Measurements from ENCODE around the gene IFNL4.

Gene IFNL4

GRCh38 chr19:39248806-39249205 lies at the start of gene IFNL4:
Gene IFNL4, minus strand, starts transcription at chr19:39248856.
- Histone ChIP-seq H3K4me1 (ENCODE audit: insufficient read depth, insufficient read length) (peaks cover 2% of the 10 kb centered on the region), H3K9me3 (ENCODE audit: insufficient read depth, low read length) (no peaks in the 10 kb centered on the region), H3K4me3 (ENCODE audit: insufficient read length, low read depth) (no peak within 1 kb of the TSS), H3K9ac (ENCODE audit: insufficient read length, low read depth) (no peak within 1 kb of the TSS), H3K36me3 (ENCODE audit: insufficient read depth, insufficient read length, low read length) (no peaks in the 10 kb centered on the region), H3K27me3 (ENCODE audit: insufficient read depth, insufficient read length) (peaks cover 4% of the 10 kb centered on the region)
- TF ChIP-seq SUZ12 (IDR thresholded peaks at IDR 0.05; ENCODE audit: extremely low read depth, insufficient read depth, insufficient read length) (no peak), YY1 (IDR thresholded peaks at IDR 0.05; ENCODE audit: insufficient read depth, insufficient read length) (no peak), ZNF274 (IDR thresholded peaks at IDR 0.05; ENCODE audit: low read depth, low read length) (no peak)
- DNase-seq (ENCODE audit: low read depth, low spot score), result no peak

- TF ChIP-seq YY1 (IDR thresholded peaks at IDR 0.05; ENCODE audit: insufficient read depth, insufficient read length) (no peak), SUZ12 (IDR thresholded peaks at IDR 0.05; ENCODE audit: extremely low read depth, insufficient read depth, insufficient read length) (no peak), ZNF274 (IDR thresholded peaks at IDR 0.05; ENCODE audit: low read depth, low read length) (no peak)
- H3K9ac ChIP-seq (ENCODE audit: insufficient read length, low read depth), result no peak overlapping the region
Observed at GRCh38 chr19:39297931-39298634, 49.4 kb upstream of the IFNL4 start.

GRCh38 chr19:39296906-39297305 lies 48.2 kb upstream of the IFNL4 start:
- TF ChIP-seq ZNF274 (IDR thresholded peaks at IDR 0.05; ENCODE audit: low read depth, low read length), result no peak
- no peak for TF ChIP-seq YY1 (IDR thresholded peaks at IDR 0.05; ENCODE audit: insufficient read depth, insufficient read length)
- TF ChIP-seq SUZ12 (IDR thresholded peaks at IDR 0.05; ENCODE audit: extremely low read depth, insufficient read depth, insufficient read length), result no peak
- no peak for DNase-seq (ENCODE audit: low read depth, low spot score)

More at GRCh38 chr19:39297931-39298634, 49.4 kb upstream of the IFNL4 start:
- Histone ChIP-seq H3K4me3 (ENCODE audit: insufficient read length, low read depth) (no peak overlapping the region), H3K36me3 (ENCODE audit: insufficient read depth, insufficient read length, low read length) (no peaks in the 10 kb centered on the region), H3K27me3 (ENCODE audit: insufficient read depth, insufficient read length) (no peaks in the 10 kb centered on the region), H3K4me1 (ENCODE audit: insufficient read depth, insufficient read length) (peaks cover 3% of the 10 kb centered on the region), H3K9me3 (ENCODE audit: insufficient read depth, low read length) (no peaks in the 10 kb centered on the region)
- DNase-seq (ENCODE audit: low read depth, low spot score), result no peak

GRCh38 chr19:39296055-39296645 lies 47.5 kb upstream of the IFNL4 start, which contains the start of gene IFNL1:
Gene IFNL1, plus strand, starts transcription at chr19:39296407. Its CDS starts 15 bp downstream, at chr19:39296422.
- Histone ChIP-seq H3K4me3 (ENCODE audit: insufficient read length, low read depth) (no peak within 1 kb of the TSS), H3K9ac (ENCODE audit: insufficient read length, low read depth) (no peak within 1 kb of the TSS), H3K4me1 (ENCODE audit: insufficient read depth, insufficient read length) (peaks cover 5% of the 10 kb centered on the region), H3K9me3 (ENCODE audit: insufficient read depth, low read length) (no peaks in the 10 kb centered on the region), H3K36me3 (ENCODE audit: insufficient read depth, insufficient read length, low read length) (no peaks in the 10 kb centered on the region), H3K27me3 (ENCODE audit: insufficient read depth, insufficient read length) (no peaks in the 10 kb centered on the region)
- TF ChIP-seq ZNF274 (IDR thresholded peaks at IDR 0.05; ENCODE audit: low read depth, low read length) (no peak), YY1 (IDR thresholded peaks at IDR 0.05; ENCODE audit: insufficient read depth, insufficient read length) (no peak), SUZ12 (IDR thresholded peaks at IDR 0.05; ENCODE audit: extremely low read depth, insufficient read depth, insufficient read length) (no peak)
- DNase-seq (ENCODE audit: low read depth, low spot score), result no peak

More at GRCh38 chr19:39296906-39297305, 48.2 kb upstream of the IFNL4 start:
- Histone ChIP-seq H3K4me3 (ENCODE audit: insufficient read length, low read depth) (no peak overlapping the region), H3K27me3 (ENCODE audit: insufficient read depth, insufficient read length) (no peaks in the 10 kb centered on the region), H3K9me3 (ENCODE audit: insufficient read depth, low read length) (no peaks in the 10 kb centered on the region), H3K36me3 (ENCODE audit: insufficient read depth, insufficient read length, low read length) (no peaks in the 10 kb centered on the region), H3K9ac (ENCODE audit: insufficient read length, low read depth) (no peak overlapping the region), H3K4me1 (ENCODE audit: insufficient read depth, insufficient read length) (peaks cover 5% of the 10 kb centered on the region)

GRCh38 chr19:39293394-39293793 lies 44.7 kb upstream of the IFNL4 start:
- peaks cover 5% of the 10 kb centered on the region for H3K4me1 ChIP-seq (ENCODE audit: insufficient read depth, insufficient read length)
- no peak for TF ChIP-seq SUZ12 (IDR thresholded peaks at IDR 0.05; ENCODE audit: extremely low read depth, insufficient read depth, insufficient read length)
- TF ChIP-seq YY1 (IDR thresholded peaks at IDR 0.05; ENCODE audit: insufficient read depth, insufficient read length), result no peak
- TF ChIP-seq ZNF274 (IDR thresholded peaks at IDR 0.05; ENCODE audit: low read depth, low read length), result no peak
- no peaks in the 10 kb centered on the region for H3K36me3 ChIP-seq (ENCODE audit: insufficient read depth, insufficient read length, low read length)
- no peaks in the 10 kb centered on the region for H3K27me3 ChIP-seq (ENCODE audit: insufficient read depth, insufficient read length)
- DNase-seq (ENCODE audit: low read depth, low spot score), result no peak
- no peak overlapping the region for H3K4me3 ChIP-seq (ENCODE audit: insufficient read length, low read depth)
- H3K9me3 ChIP-seq (ENCODE audit: insufficient read depth, low read length), result no peaks in the 10 kb centered on the region
- no peak overlapping the region for H3K9ac ChIP-seq (ENCODE audit: insufficient read length, low read depth)

GRCh38 chr19:39284032-39284431 lies 35.4 kb upstream of the IFNL4 start:
- no peak for TF ChIP-seq SUZ12 (IDR thresholded peaks at IDR 0.05; ENCODE audit: extremely low read depth, insufficient read depth, insufficient read length)
- no peak for TF ChIP-seq YY1 (IDR thresholded peaks at IDR 0.05; ENCODE audit: insufficient read depth, insufficient read length)
- no peak for TF ChIP-seq ZNF274 (IDR thresholded peaks at IDR 0.05; ENCODE audit: low read depth, low read length)
- Histone ChIP-seq H3K4me3 (ENCODE audit: insufficient read length, low read depth) (no peak overlapping the region), H3K27me3 (ENCODE audit: insufficient read depth, insufficient read length) (no peaks in the 10 kb centered on the region), H3K36me3 (ENCODE audit: insufficient read depth, insufficient read length, low read length) (no peaks in the 10 kb centered on the region), H3K4me1 (ENCODE audit: insufficient read depth, insufficient read length) (no peaks in the 10 kb centered on the region), H3K9ac (ENCODE audit: insufficient read length, low read depth) (no peak overlapping the region), H3K9me3 (ENCODE audit: insufficient read depth, low read length) (peaks cover 16% of the 10 kb centered on the region; the same call in 1 of the 2 replicates)
- DNase-seq (ENCODE audit: low read depth, low spot score), result no peak

GRCh38 chr19:39282021-39282420 lies 33.4 kb upstream of the IFNL4 start:
- Histone ChIP-seq H3K36me3 (ENCODE audit: insufficient read depth, insufficient read length, low read length) (no peaks in the 10 kb centered on the region), H3K4me3 (ENCODE audit: insufficient read length, low read depth) (no peak overlapping the region), H3K9me3 (ENCODE audit: insufficient read depth, low read length) (peaks cover 16% of the 10 kb centered on the region; the same call in 1 of the 2 replicates), H3K4me1 (ENCODE audit: insufficient read depth, insufficient read length) (no peaks in the 10 kb centered on the region), H3K9ac (ENCODE audit: insufficient read length, low read depth) (no peak overlapping the region), H3K27me3 (ENCODE audit: insufficient read depth, insufficient read length) (no peaks in the 10 kb centered on the region)
- DNase-seq (ENCODE audit: low read depth, low spot score), result no peak
- no peak for TF ChIP-seq SUZ12 (IDR thresholded peaks at IDR 0.05; ENCODE audit: extremely low read depth, insufficient read depth, insufficient read length)
- no peak for TF ChIP-seq ZNF274 (IDR thresholded peaks at IDR 0.05; ENCODE audit: low read depth, low read length)
- no peak for TF ChIP-seq YY1 (IDR thresholded peaks at IDR 0.05; ENCODE audit: insufficient read depth, insufficient read length)
